CMK (cell line): ENCODE measurements around the gene DQX1.
A peak's percentile ranks its signal among the peaks of the same experiment; 100 is the strongest.

ENCODE experiments used
- DNase-seq: peaks from one replicate; pipeline ENCODE4 v3.0.0-alpha.2; 2010; ENCODE audit warnings: low read depth

Gene DQX1

DNA sequence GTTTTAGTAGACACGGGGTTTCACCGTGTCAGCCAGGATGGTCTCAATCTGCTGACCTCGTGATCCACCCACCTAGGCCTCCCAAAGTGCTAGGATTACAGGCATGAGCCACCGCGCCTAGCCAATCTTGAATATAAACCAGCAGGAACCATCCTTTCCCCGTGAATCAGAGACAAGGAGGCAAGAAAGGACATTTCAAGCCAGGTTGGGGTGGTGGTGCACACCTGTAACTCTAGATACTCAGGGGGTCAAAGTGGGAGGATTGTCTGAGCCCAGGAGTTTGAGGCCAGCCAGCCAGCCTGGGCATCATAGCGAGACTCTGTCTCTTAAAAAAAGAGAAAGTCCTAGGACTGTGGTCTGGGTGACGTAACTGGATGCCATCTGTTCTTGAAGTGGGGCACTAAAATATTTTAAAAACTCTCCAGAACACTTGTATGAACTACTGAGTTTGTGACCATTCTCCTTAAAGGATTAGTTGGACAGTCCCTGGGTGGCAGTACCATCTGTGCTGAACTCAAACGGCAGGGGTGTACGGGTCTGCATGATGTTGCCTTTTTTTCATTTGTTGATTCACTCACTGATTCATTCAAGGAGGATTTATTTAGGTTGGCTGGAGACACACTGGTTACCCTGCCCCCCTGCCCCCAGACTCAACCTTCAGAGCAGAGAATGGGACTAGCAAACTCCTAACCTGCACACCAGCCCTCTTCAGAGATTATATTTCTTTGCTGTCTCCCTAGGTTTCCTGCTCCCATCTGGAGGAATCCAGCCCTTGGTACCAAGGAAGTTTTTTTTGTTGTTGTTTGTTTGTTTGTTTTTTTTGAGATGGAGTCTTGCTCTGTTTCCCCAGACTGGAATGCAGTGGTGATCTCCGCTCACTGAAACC lies 14.7 kb downstream of the DQX1 start:
- DNase-seq: no peak

DNA sequence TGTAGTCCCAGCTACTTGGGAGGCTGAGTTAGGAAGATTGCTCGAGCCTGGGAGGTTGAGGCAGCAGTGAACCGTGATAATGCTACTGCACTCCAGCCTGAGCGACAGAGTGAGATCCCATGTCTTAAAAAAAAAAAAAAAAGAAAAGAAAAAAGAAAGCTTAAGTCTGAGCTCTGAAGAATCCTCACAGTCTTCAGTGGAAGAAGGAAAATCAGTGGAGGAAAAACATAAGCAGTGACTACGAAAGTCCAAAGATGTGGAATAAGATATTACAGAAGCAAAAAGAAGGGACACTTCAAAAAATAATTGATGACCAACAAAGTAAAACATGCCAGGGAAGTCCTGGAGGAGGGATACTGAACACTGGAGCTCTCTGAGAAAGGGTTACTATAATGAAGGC lies 15.8 kb downstream of the DQX1 start:
- no peak for DNase-seq

GRCh38 chr2:74507926-74508520 lies 18.0 kb downstream of the DQX1 start:
- no peak for DNase-seq

- DNase-seq: peak; percentile 96
Observed at GRCh38 chr2:74507145-74507925, 18.7 kb downstream of the DQX1 start, which contains the start of gene PCGF1. PCGF1 (minus strand) TSS chr2:74507695; CDS start chr2:74507668, 27 bp downstream.

DNA sequence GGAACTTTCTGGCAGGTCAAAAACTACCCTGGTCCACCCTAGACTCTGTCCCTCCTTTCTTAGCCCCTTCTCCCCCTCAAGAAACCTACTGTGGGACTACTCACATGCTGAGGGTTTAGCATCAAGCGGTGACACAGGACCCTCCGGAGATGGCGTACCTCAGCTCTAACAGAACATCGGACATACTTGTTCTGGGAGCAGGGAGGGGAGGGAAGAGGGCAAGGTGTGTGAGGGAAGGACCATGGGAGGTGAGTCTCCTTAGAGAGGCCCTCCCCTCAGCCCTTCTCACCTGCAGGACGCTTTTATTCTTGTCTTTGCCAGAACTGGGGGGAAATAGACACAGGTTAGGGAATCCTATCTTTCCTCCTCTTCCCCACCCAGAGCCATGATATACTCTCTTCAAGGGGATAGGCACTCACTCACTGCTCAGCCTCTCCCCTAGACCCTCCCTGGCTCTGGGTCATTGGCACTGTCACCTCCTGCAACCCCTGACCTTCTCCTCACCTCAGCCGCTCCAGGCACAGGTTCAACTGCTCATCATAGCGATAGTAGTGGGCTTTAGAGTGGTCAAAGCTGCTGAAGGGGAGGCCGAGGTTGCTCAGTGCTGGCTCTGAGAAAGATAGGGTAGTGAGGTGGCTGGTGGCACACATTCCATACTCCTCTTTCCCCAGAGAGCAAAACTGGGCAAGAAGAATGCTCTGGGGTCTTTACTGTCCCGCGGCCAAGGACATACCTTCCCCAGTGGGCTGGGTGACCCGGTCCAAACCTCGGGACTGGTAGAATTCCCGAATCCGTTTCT lies 20.4 kb downstream of the DQX1 start:
- no peak for DNase-seq

GRCh38 chr2:74504591-74504990 lies 21.4 kb downstream of the DQX1 start:
- no peak for DNase-seq

DNA sequence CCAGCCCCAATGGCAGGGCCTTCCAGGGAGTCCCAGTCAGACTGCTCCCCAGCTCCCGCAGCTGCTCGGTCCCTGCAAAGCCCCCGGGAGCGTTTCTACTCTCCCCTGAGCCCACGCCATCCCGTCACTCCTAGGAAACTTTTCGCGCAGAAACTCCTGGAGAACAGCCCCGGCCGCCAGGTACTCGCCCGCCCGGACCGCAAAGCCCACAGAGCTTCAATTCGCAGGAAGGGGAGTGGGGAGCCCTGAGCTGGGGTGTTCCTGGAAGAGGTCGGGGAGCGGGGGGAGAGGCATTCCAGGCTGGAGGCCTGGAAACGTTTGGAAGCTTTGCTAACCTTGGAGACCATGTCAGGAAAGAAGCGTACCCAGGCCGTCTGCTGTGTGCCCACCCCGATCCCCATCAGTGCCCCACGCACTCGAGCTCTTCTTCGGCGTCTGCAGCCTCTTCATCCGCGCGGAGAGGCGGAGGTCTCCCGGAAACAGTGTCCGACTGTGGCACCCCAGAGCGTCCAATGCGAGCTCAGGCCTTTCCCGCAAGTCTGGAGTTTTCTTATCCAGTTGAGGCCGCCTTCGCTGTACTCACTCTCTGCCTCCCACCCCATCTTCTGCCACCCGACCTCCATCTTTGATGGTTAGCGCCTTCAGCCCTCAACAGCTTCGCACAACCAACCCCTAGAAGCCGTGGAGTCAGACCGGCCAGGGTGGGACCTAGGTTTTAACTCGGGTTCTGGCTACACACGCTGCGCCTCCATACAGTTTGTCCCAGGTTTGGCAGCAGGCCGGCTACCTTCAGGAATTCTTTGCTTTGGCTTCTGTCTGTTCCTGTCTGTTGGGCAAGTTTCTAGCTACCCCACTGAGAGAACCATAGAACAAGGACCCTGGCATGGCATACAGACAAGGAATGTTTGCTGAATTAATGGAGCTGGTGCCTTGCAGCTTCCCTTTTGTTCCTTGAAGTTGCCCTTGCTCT lies 22.2 kb downstream of the DQX1 start:
- DNase-seq: no peak

DNA sequence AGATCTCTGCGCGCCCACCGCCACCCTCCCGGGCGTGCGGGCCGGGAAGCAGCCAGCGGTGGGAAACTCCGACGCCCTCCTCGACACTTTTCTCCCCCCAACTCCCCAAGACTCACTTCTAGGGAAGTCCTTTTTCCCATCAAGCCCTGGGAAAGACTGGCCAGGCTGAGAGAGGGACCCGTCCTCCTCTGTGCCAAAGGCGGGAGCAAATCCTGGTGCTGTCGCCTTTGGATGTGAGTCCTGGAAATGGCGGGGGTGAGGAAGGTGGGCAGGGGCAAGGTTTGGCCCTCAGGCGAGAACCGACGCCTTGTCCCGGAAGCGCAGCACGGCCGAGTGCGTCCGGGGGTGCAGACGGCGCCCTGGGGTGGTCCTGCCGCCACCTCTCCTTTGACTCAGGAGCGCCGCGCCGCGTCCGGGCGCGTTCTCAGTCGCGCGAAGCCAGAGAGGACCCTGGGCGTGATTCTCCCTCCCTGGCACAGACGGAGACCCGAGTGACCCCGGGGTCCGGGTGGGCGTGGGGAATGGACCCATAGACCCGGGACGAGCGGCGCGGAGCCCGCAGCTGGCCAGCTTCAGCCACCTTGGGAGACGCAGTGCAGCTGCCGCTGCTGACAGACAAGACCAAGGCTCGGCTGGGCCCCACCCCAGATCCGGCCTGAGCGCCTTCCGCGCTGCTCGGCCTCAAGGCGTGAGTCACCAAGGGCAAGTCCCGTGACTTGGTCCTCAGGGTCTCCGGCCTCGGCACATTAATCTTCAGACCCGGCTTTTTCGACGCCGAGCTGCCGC lies 23.1 kb downstream of the DQX1 start:
- DNase-seq: no peak

- no peak for DNase-seq
Observed at GRCh38 chr2:74502147-74502719, 23.8 kb downstream of the DQX1 start.

- DNase-seq: no peak
Observed at GRCh38 chr2:74501335-74502071, 24.5 kb downstream of the DQX1 start.

DNA sequence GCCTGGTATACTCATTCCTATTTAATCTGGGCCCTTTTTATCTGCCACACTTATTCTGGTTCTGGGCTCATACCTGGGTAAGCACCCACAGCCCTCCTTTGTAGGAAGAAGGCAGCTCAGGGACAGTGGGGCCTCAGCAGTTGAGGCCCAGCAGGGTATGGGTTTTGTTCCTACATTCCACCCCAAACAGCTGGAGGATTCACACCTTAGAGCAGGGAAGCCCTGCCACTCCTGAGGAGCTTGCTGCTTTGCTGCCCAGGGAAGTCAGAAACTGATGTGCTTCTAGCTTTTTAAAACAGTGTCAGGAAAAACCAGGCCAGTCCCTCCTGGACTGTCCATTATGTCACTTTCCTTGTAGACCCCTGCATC lies 25.5 kb downstream of the DQX1 start:
- DNase-seq: no peak

- DNase-seq: no peak
Observed at GRCh38 chr2:74499940-74500577, 26.0 kb downstream of the DQX1 start.

- DNase-seq: no peak
Observed at GRCh38 chr2:74499267-74499939, 26.6 kb downstream of the DQX1 start, which contains the start of gene LBX2. LBX2 (minus strand) TSS chr2:74499603; CDS start chr2:74499537, 66 bp downstream.

DNA sequence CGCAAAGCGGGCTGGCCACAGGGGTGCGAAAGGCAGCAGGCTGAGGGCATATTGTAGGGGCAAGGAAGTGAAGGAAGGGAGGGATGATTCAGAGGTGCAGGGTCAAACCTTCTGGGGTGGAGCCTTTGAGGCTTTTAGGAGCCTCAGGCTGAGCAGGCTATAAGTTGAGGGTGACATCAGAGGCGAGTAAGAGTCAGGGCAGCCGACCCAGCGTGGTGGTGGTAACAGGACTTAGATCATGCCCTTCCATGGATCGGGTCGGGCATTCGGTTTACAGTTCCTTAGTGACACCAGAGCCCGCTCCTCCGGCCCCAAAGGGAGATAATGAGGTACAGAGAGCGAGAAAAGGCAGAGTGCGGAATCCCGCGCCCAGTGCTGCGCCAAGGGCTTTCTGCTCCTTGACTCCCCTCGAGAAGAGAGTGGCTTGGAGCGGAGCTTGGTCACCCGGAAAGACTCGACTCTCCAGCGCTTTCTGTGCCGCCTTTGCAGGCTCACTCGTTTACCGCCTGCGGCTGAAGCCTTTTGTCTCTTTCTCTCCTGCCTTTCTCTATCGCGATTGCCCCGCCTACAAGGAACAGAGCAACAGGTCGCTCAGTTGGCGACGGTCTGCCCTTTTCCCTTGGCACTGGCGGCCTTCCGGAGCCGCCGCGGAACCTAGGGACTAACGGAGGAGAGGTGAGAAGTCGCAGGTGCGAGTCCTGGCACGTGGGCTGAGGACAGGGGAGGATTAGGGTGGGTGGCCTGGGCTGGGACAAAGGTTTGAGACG lies 27.3 kb downstream of the DQX1 start:
- DNase-seq: no peak

DNA sequence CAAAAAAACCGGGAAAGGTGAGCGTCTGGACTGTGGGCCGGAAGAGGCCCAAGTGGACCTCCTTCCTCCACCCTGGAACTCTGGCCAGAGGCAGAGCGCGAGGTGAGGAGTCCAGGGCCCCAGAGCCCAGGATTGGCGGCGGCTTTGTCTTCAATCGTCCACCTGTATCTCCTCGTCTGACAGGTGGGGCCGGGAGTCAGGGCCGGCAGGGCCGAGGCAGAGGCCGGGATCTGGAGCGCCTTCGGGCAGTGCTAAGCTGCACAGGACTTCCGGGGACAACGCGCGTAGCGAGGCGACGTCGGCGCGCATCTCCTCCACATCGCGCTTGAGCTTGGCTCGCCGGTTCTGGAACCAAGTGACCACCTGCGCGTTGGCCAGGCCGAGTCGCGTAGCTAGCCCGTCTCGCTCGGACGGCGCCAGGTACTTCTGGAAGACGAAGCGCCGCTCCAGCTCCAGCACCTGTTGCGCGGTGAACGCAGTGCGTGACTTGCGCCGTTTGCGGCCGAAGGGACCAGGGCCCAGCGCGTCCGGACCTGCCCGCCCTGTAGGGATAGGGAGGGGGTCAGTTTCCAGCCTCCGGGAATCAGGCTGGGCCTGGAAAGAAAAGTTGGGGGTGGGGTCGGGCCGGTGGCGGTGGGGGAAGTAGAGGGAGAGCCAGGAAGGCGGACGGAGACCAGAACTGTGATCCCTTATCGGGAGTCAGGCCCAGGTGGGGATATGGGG lies 28.1 kb downstream of the DQX1 start:
- no peak for DNase-seq
